MM.1S (cell line): Measurements from ENCODE around the gene GBF1.

ENCODE experiments used
- CTCF ChIP-seq: fragments of 300-600 bp; sonication (generic); IDR thresholded peaks from 2 replicates; pipeline ENCODE4 v1.5.1; 2016; ENCODE audit warnings: antibody characterized with exemption, low read length, mixed read lengths
- EZH2 ChIP-seq: fragments of 300-600 bp; sonication (generic); optimal IDR thresholded peaks from 2 replicates; pipeline ENCODE3; 2017; ENCODE audit warnings: low read depth, mild to moderate bottlenecking, antibody characterized with exemption, low read length, mixed read lengths

- TF ChIP-seq CTCF, result no peak
- no peak for TF ChIP-seq EZH2
Measured at GRCh38 chr10:102421507-102421756, 176.1 kb downstream of the GBF1 start.
